Measurements from ENCODE around the gene TMEM80. TPM values are rescaled to one million over a fixed set of nuclear protein-coding genes. Genes with fewer than 3 reads are reported as not detected.

The TMEM80 gene
- total and polyA plus RNA-seq, 9 of the 15 experiments (the other 6 are each of a cell fraction or from before 2014, with no cell fraction given), result 5.1 to 30.1 (median 12.4) TPM

- TF ChIP-seq MYBL2 (IDR thresholded peaks at IDR 0.05; ENCODE audit: low read depth) (no peak), MYBL2 (CRISPR knock-in tag; IDR thresholded peaks at IDR 0.05; ENCODE audit: borderline replicate concordance) (no peak), ZNF639 (CRISPR knock-in tag; conservative IDR thresholded peaks at IDR 0.05 in 1 of 2, IDR thresholded peaks at IDR 0.05 in 1 of 2) (peak in 1 of 2 experiments; percentile 96; a peak in 2 of 4 replicates), GTF2A2 (tag; IDR thresholded peaks at IDR 0.05) (no peak), HOMEZ (CRISPR knock-in tag; IDR thresholded peaks at IDR 0.05) (no peak), C11orf30 (IDR thresholded peaks at IDR 0.05; ENCODE audit: low read depth) (no peak), CBX1 (IDR thresholded peaks at IDR 0.05; ENCODE audit: low read depth) (peak; percentile 94), ELK3 (CRISPR knock-in tag; IDR thresholded peaks at IDR 0.05) (no peak), MITF (IDR thresholded peaks at IDR 0.05) (no peak), FOXA1 (IDR thresholded peaks at IDR 0.05; ENCODE audit: borderline replicate concordance) (no peak), RBM17 (IDR thresholded peaks at IDR 0.05; ENCODE audit: borderline replicate concordance, low read depth, low read length) (no peak), ARHGAP35 (IDR thresholded peaks at IDR 0.05; ENCODE audit: partially characterized antibody) (no peak), ZNF696 (CRISPR knock-in tag; conservative IDR thresholded peaks at IDR 0.05) (no peak), TFE3 (CRISPR knock-in tag; IDR thresholded peaks at IDR 0.05) (no peak), L3MBTL2 (IDR thresholded peaks at IDR 0.05) (peak; percentile 48), JUND (IDR thresholded peaks at IDR 0.05; ENCODE audit: borderline replicate concordance, low read depth, low read length) (no peak), JUND (tag; IDR thresholded peaks at IDR 0.05; ENCODE audit: borderline replicate concordance, low read depth, low read length) (no peak; the same call in 2 of the 3 replicates), SFPQ (IDR thresholded peaks at IDR 0.05; ENCODE audit: low read depth, low read length) (no peak)
Measured at GRCh38 chr11:695538-696248, at the start of gene TMEM80 (continued).
